GM12872 (cell line): ENCODE data around the gene USP36.

Experiments
- CTCF ChIP-seq: IDR thresholded peaks from 3 replicates; pipeline ENCODE4 v1.5.1; 2011; ENCODE audit warnings: low read depth, mild to moderate bottlenecking, low read length, moderate library complexity; ENCODE audit not compliant: insufficient read depth

The USP36 gene

GRCh38 chr17:78774956-78775571, 65.5 kb downstream of the USP36 start:
- TF ChIP-seq CTCF = no peak

- TF ChIP-seq CTCF = no peak
Observed at GRCh38 chr17:78774453-78774852, 66.2 kb downstream of the USP36 start.

- TF ChIP-seq CTCF = no peak
Observed at GRCh38 chr17:78771758-78772382, 68.7 kb downstream of the USP36 start.

- TF ChIP-seq CTCF = peak; percentile 53
Observed at GRCh38 chr17:78769196-78769773, 71.3 kb downstream of the USP36 start.

GRCh38 chr17:78767806-78768205, 72.8 kb downstream of the USP36 start:
- no peak for TF ChIP-seq CTCF

- TF ChIP-seq CTCF = no peak
Observed at GRCh38 chr17:78766743-78767294, 73.8 kb downstream of the USP36 start.

- no peak for TF ChIP-seq CTCF
Observed at GRCh38 chr17:78766225-78766624, 74.4 kb downstream of the USP36 start.
